GM21423 (cell line): ENCODE results near the gene IER5.

ENCODE experiments used
- ATAC-seq: cut with Tn5 transposase; IDR thresholded peaks from one replicate; pipeline ENCODE4 v1.9.1; 2021; ENCODE audit warnings: mild to moderate bottlenecking, moderate library complexity; ENCODE audit not compliant: unreplicated experiment

Gene IER5

GRCh38 chr1:181131255-181131941 lies 42.9 kb downstream of the IER5 start:
- no peak for ATAC-seq

DNA sequence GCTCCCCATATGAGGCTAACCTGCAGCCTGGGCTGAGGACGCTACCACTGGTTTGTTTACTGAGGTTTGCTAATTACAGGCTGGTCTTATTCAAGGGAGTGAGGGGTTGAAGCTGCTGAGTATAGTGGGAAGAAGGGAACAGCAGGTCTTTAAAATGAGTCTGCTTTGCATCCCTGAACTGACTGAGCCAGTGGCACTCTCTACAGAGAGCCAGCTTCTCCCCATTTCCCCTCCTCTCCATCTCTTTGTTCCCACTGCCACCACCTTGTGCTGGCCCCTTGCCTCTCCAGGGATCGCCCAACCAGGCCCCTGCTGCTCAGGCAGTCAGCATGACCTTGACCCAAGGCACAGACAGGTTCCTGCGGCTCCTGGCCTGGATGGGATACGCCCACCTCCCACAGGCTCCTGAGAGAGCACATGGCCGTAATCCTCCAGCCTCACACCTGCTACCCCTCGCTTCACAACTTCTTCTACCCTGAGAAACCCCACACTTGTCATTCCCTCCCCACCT lies 45.0 kb downstream of the IER5 start:
- ATAC-seq, result no peak

DNA sequence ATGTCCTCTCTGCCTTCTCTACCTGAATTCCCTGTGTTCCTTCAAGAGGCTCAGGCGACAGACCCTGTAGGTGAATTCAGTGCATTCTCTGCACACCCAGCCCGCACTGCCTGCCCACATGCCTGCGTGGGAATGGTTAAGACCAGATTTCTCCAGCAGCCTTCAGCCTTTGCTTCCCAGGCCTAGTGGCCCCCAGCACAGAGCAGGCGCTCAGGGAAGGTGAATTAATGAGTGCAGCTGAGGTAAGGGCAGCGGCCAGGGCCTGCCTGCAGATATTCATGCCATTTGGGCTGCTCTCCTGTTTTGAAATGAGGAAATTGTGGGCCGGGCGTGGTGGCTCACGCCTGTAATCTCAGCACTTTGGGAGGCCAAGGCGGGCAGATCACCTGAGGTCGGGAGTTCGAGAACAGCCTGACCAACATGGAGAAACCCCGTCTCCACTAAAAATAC lies 45.5 kb downstream of the IER5 start:
- ATAC-seq, result no peak

DNA sequence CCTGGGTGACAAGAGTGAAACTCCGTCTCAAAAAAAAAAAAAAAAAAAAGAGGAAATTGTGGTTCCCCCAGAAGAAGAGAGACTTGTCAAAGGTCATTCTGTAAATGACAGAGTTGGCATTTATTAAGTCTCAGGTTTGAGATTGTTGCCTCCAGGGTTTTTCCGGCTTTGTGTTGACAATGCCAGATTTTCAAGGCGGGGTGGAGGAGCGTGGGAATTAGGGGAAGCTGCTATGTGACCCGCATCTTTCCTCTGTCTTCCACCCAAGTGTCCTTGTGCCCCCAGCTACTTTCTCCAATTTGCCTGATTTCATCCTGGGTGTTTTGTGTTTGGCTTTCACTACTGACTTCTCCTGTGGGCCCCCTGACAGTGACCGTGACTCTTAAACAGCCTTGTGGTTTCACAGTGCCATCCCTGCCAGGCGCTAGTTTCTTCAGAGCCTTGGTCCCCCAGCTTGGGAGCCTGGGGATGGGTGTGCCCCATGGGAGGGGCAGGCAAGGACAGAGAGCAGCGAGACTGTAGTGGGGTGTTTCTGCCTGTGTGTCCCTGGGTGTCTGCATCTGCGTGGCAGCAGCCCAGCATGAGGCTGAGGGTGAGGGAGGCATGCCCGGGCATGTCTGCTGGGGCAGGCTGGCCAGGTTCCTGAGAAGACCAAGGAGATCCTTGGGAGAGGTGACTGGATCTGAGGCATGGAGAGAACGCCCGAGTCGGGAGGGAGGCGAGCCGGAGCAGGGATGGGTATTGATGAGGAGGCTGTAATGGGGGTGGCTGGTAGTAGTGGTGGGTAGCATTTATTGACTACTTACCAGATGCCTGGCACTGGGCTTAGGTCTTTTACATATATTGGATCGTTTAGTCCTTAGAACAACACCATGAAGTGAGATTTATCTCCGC lies 46.3 kb downstream of the IER5 start:
- peak; percentile 28 for ATAC-seq

DNA sequence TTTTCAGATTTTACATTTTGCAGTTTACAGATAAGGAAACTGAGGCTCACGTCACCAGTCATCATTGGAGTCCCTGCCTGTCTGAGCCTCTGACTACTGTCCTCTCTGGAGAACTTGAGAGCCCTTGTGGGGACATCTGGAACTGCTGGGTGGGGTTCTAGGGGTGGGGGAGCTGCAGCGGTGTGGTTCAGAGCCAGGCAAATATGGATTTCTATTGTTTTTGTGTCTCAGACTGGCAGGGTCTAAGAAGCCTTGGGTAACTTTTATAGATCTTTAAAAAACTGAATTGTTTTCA lies 46.9 kb downstream of the IER5 start:
- ATAC-seq, result no peak

DNA sequence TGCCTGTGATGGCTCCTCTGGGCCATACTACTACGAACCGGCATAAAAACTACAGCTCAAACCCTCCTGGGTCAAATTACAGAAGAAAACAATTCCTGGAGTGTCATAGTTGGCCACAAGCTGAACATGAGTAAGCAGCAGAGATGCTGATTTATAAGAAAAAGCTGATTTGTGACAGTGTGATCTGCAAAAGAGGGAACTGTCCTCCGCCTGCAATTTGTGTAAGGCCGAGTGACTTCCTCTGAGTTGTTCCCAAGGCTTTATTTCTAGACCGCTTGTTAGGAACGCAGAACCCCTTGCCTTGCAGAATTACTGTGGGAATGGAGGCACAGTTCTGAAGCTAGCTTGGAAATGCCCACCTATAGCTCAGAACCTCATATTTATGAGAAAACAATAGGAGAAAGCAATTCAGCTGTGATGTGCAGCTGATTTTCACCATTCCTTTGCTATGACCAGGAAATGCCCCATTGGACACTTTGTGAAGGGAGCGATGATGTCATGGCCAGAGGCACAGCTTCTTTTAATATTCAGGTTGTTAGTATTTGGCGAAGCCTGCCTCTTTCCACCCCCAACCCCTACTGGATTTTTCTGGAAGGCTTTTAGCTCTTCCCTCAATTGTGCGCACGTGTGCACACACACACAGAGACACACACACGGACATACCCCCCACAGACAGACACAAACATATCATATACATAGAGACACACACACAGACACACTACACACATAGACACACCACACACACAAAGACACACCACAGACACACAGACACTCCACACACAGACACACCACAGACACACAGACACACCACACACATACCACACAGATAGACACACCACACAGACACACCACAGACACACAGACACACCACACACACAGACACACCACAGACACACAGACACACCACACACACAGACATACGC lies 47.6 kb downstream of the IER5 start:
- ATAC-seq, result no peak

GRCh38 chr1:181136738-181137122 lies 48.2 kb downstream of the IER5 start:
- ATAC-seq, result no peak

DNA sequence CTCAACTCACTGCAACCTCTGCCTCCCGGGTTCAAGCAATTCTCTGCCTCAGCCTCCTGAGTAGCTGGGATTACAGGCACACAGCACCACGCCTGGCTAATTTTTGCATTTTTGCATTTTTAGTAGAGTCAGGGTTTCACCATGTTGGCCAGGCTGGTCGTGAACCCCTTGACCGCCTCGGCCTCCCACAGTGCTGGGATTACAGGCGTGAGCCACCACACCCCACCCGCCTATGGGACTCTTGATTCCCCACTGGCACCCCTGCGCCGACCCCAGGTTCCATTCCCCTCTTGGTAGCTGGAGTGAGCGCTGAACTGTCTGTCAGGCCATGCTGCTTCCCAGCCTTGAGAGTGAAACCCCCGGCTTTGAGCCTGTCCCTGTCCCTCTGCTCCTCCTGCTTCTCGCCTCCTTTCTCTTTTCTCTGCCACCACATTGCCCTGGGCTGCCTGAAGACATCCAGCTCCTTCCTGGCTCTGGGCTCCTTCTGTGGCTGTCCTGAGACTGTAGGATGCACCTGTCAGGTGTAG lies 48.8 kb downstream of the IER5 start:
- no peak for ATAC-seq

DNA sequence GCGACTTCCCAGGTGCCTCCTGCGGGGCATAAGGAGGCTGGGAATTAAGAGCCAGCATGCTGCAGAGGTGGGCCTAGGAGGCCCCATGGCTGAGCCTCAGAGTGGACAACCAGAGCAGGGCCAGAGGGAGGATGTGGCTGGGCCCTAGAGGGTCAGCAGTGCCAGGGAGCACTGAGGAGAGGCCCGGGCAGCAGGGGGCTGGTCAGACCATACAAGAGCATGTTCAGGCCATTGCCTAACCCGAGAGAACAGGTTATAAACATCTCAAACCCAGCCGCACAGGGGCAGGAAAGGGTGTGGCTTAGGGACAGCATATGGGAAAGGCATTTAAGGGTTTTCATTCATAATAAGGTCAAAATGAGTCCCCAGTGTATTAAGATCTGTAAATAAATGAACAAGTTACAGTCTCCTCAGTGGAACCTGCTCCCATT lies 51.1 kb downstream of the IER5 start:
- no peak for ATAC-seq

DNA sequence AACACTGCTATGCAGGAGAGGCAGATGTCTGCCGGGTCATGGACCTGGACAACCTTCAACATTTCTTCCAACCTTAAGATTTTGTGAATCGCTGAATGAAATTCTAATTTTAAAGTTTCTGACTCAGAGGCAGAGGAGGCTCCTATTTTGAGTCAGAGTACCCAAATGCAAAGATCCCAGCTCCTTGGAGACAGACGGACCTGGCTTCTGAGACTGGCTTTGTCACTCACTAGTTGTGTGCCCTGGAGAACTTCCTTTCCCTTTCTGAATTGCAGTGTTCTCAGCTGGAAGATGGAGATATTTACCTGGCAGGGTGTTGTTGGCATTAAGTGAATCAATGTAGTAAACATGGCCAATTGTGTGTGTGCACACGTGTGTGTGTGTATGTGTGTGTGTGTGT lies 51.9 kb downstream of the IER5 start:
- no peak for ATAC-seq

GRCh38 chr1:181140891-181141290 lies 52.4 kb downstream of the IER5 start:
- no peak for ATAC-seq

- no peak for ATAC-seq
Measured at GRCh38 chr1:181141431-181141910, 53.0 kb downstream of the IER5 start.
